ENCODE results near the gene SLC25A5.

The SLC25A5 gene

GRCh38 chrX:119505945-119506344, 37.7 kb downstream of the SLC25A5 start:
- Histone ChIP-seq H3K27me3 (ENCODE audit: insufficient read depth, poor library complexity, severe bottlenecking) (no peaks in the 10 kb centered on the region), H3K4me3 (replicated peaks; ENCODE audit: insufficient read depth, low read length) (no peak overlapping the region), H3K27ac (replicated peaks) (no peak overlapping the region)
- no peak for DNase-seq (ENCODE audit: low read depth in 1 of 2, low spot score in 1 of 2)
- TF ChIP-seq SPI1 (IDR thresholded peaks at IDR 0.05; ENCODE audit: borderline replicate concordance, low read depth) (no peak), GABPA (IDR thresholded peaks at IDR 0.05; ENCODE audit: low read depth) (no peak), POLR2AphosphoS5 (IDR thresholded peaks at IDR 0.05; ENCODE audit: low read depth) (no peak)
- TF ChIP-seq, protein P1, sequence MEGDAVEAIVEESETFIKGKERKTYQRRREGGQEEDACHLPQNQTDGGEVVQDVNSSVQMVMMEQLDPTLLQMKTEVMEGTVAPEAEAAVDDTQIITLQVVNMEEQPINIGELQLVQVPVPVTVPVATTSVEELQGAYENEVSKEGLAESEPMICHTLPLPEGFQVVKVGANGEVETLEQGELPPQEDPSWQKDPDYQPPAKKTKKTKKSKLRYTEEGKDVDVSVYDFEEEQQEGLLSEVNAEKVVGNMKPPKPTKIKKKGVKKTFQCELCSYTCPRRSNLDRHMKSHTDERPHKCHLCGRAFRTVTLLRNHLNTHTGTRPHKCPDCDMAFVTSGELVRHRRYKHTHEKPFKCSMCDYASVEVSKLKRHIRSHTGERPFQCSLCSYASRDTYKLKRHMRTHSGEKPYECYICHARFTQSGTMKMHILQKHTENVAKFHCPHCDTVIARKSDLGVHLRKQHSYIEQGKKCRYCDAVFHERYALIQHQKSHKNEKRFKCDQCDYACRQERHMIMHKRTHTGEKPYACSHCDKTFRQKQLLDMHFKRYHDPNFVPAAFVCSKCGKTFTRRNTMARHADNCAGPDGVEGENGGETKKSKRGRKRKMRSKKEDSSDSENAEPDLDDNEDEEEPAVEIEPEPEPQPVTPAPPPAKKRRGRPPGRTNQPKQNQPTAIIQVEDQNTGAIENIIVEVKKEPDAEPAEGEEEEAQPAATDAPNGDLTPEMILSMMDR (IDR thresholded peaks at IDR 0.05; ENCODE audit: insufficient read depth, low read length): no peak
- TF ChIP-seq, protein P2, sequence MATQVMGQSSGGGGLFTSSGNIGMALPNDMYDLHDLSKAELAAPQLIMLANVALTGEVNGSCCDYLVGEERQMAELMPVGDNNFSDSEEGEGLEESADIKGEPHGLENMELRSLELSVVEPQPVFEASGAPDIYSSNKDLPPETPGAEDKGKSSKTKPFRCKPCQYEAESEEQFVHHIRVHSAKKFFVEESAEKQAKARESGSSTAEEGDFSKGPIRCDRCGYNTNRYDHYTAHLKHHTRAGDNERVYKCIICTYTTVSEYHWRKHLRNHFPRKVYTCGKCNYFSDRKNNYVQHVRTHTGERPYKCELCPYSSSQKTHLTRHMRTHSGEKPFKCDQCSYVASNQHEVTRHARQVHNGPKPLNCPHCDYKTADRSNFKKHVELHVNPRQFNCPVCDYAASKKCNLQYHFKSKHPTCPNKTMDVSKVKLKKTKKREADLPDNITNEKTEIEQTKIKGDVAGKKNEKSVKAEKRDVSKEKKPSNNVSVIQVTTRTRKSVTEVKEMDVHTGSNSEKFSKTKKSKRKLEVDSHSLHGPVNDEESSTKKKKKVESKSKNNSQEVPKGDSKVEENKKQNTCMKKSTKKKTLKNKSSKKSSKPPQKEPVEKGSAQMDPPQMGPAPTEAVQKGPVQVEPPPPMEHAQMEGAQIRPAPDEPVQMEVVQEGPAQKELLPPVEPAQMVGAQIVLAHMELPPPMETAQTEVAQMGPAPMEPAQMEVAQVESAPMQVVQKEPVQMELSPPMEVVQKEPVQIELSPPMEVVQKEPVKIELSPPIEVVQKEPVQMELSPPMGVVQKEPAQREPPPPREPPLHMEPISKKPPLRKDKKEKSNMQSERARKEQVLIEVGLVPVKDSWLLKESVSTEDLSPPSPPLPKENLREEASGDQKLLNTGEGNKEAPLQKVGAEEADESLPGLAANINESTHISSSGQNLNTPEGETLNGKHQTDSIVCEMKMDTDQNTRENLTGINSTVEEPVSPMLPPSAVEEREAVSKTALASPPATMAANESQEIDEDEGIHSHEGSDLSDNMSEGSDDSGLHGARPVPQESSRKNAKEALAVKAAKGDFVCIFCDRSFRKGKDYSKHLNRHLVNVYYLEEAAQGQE (IDR thresholded peaks at IDR 0.05; ENCODE audit: insufficient replicate concordance, low read depth): no peak

DNA sequence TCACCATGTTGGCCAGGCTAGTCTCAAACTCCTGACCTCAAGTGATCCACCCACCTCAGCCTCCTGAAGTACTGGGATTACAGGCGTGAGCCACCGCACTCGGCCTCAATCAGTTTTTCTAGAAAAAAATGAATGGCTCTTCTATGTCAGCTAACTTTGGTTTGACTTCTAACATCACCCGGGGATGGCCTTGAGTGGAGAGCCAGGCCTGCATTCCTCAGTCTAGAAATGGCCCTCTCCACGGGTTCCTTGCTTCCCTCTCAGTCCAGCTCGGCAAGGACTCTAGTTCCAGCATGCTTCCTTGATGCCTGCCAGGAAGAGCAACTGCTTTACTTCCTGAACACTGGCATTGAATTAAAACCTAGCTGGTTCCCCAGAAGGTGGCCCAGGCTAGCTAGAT, 39.0 kb downstream of the SLC25A5 start:
- no peak for DNase-seq (ENCODE audit: low read depth in 1 of 2, low spot score in 1 of 2)
- H3K27ac ChIP-seq (replicated peaks): no peak overlapping the region
- no peak overlapping the region for H3K4me3 ChIP-seq (replicated peaks; ENCODE audit: insufficient read depth, low read length)
- TF ChIP-seq, protein P1 (IDR thresholded peaks at IDR 0.05; ENCODE audit: insufficient read depth, low read length): no peak
- TF ChIP-seq, protein P2 (IDR thresholded peaks at IDR 0.05; ENCODE audit: insufficient replicate concordance, low read depth): no peak
- TF ChIP-seq GABPA (IDR thresholded peaks at IDR 0.05; ENCODE audit: low read depth) (no peak), POLR2AphosphoS5 (IDR thresholded peaks at IDR 0.05; ENCODE audit: low read depth) (no peak), SPI1 (IDR thresholded peaks at IDR 0.05; ENCODE audit: borderline replicate concordance, low read depth) (no peak)
- H3K27me3 ChIP-seq (ENCODE audit: insufficient read depth, poor library complexity, severe bottlenecking): no peaks in the 10 kb centered on the region

- peak; percentile 13 to 69 for DNase-seq (ENCODE audit: low read depth in 1 of 2, low spot score in 1 of 2)
- Histone ChIP-seq H3K27ac (replicated peaks) (no peak overlapping the region), H3K4me3 (replicated peaks; ENCODE audit: insufficient read depth, low read length) (no peak overlapping the region), H3K27me3 (ENCODE audit: insufficient read depth, poor library complexity, severe bottlenecking) (no peaks in the 10 kb centered on the region)
- TF ChIP-seq, protein P1 (IDR thresholded peaks at IDR 0.05; ENCODE audit: insufficient read depth, low read length): peak; percentile 65
- no peak for TF ChIP-seq POLR2AphosphoS5 (IDR thresholded peaks at IDR 0.05; ENCODE audit: low read depth)
These were observed 44.0 kb downstream of the SLC25A5 start for GRCh38 chrX:119512146-119512800.

Measured in HL-60 (cell line).